KMS-11 (cell line): ENCODE data around the gene NPLOC4.

ENCODE experiments used
- H2AFZ ChIP-seq: fragments of 200-600 bp; sonication (generic); 2 replicates; pipeline ENCODE4 v1.6.1; 2016; ENCODE audit warnings: antibody characterized with exemption, mixed run types, low read depth
- H3K27ac ChIP-seq: fragments of 200-600 bp; sonication (generic); 2 replicates; pipeline ENCODE4 v1.6.1; 2016; ENCODE audit warnings: mild to moderate bottlenecking, mixed run types
- H3K27me3 ChIP-seq: fragments of 200-600 bp; sonication (generic); 2 replicates; pipeline ENCODE4 v1.6.1; 2017; ENCODE audit warnings: mild to moderate bottlenecking, low read depth, mixed run types, moderate library complexity; ENCODE audit not compliant: insufficient read depth
- H3K36me3 ChIP-seq: fragments of 200-600 bp; sonication (generic); 2 replicates; pipeline ENCODE4 v1.6.1; 2017; ENCODE audit warnings: mild to moderate bottlenecking, mixed run types; ENCODE audit not compliant: insufficient read depth
- H3K4me1 ChIP-seq: fragments of 200-600 bp; sonication (generic); 2 replicates; pipeline ENCODE4 v1.6.1; 2016; ENCODE audit warnings: mild to moderate bottlenecking, low read depth, mixed run types; ENCODE audit not compliant: poor library complexity, severe bottlenecking
- H3K4me2 ChIP-seq: fragments of 200-600 bp; sonication (generic); 2 replicates; pipeline ENCODE4 v1.7.0; 2016; ENCODE audit warnings: mild to moderate bottlenecking, mixed run types
- H3K4me3 ChIP-seq: fragments of 200-600 bp; sonication (generic); IDR thresholded peaks from 2 replicates; pipeline ENCODE4 v1.6.1; 2017; ENCODE audit warnings: low read depth, low read length, mixed read lengths; ENCODE audit not compliant: insufficient read depth
- H3K79me2 ChIP-seq: fragments of 200-600 bp; sonication (generic); 2 replicates; pipeline ENCODE4 v1.6.1; 2016; ENCODE audit warnings: low read depth, mixed run types; ENCODE audit not compliant: insufficient read depth
- H3K9ac ChIP-seq: fragments of 200-600 bp; sonication (generic); 2 replicates; pipeline ENCODE4 v1.6.1; 2016; ENCODE audit warnings: mild to moderate bottlenecking, mixed run types
- H4K20me1 ChIP-seq: fragments of 200-600 bp; sonication (generic); 2 replicates; pipeline ENCODE4 v1.6.1; 2016; ENCODE audit warnings: mild to moderate bottlenecking, mixed run types; ENCODE audit not compliant: insufficient read depth
- TF ChIP-seq, protein P1 (sequence below): fragments of 200-600 bp; sonication (generic); conservative IDR thresholded peaks from 2 replicates; pipeline ENCODE4 v1.6.1; 2017; ENCODE audit warnings: low read depth, mild to moderate bottlenecking, antibody characterized with exemption, low read length, moderate library complexity, mixed read lengths

Gene NPLOC4

DNA sequence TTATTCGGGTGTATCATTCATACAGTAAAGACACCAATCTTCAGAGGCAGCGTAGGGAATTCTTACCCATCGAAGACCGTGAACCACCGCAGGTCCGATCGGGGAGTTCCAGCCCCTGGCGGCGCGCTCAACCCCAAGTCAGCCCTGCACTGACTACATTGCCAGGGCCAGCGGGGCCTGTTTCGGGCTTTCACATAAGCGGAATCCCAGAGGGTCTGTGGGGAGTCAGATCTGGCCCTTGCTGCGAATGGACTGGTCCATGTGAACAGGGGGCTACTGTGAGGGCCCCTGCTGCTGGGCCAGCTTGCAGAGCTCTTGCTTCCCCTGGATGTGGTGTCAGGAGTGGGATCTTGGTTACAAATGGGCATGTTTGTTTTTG, 11.8 kb upstream of the NPLOC4 start:
- H3K27ac ChIP-seq = no peak overlapping the region
- no peak overlapping the region for H3K9ac ChIP-seq
- H3K4me3 ChIP-seq = no peak overlapping the region
- no peaks in the 10 kb centered on the region for H4K20me1 ChIP-seq
- TF ChIP-seq, protein P1, sequence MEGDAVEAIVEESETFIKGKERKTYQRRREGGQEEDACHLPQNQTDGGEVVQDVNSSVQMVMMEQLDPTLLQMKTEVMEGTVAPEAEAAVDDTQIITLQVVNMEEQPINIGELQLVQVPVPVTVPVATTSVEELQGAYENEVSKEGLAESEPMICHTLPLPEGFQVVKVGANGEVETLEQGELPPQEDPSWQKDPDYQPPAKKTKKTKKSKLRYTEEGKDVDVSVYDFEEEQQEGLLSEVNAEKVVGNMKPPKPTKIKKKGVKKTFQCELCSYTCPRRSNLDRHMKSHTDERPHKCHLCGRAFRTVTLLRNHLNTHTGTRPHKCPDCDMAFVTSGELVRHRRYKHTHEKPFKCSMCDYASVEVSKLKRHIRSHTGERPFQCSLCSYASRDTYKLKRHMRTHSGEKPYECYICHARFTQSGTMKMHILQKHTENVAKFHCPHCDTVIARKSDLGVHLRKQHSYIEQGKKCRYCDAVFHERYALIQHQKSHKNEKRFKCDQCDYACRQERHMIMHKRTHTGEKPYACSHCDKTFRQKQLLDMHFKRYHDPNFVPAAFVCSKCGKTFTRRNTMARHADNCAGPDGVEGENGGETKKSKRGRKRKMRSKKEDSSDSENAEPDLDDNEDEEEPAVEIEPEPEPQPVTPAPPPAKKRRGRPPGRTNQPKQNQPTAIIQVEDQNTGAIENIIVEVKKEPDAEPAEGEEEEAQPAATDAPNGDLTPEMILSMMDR = no peak
- H3K27me3 ChIP-seq = no peaks in the 10 kb centered on the region
- no peaks in the 10 kb centered on the region for H3K36me3 ChIP-seq
- H3K4me1 ChIP-seq = no peaks in the 10 kb centered on the region
- no peaks in the 10 kb centered on the region for H3K79me2 ChIP-seq
- no peak overlapping the region for H2AFZ ChIP-seq
- H3K4me2 ChIP-seq = no peak overlapping the region

DNA sequence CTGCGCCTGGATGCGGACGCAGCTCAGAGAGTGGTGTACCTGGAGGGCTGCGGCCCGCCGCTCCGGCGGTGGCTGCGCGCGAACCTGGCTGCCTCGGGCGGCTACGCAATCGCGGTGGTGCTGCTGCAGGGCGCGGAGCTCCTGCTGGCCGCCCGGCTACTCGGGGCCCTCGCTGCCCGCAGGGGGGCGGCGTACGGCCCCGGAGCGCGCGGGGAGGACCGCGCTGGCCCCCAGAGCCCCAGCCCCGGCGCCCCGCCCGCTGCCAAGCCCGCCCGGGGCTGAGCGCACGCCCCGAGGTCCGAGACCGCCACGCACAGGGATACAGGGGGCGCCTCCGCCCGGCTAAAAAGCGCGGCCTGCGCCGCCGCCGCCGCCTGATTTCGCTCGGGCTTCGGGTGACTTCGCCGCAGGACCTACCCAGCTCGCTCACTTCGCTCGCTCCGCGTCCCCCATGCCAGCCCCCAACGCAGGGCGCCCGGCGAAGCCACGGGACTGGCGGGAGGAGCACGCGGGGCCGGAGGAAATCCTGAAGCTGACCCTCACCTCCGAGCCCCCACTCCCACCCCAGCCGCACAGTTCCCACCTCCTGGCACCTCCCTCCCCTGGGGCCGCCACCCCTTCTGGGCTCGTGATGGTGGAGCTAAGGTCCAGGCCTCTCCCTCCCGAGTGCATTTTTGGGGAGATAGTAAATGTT, 11.2 kb upstream of the NPLOC4 start:
- no peak overlapping the region for H3K9ac ChIP-seq

DNA sequence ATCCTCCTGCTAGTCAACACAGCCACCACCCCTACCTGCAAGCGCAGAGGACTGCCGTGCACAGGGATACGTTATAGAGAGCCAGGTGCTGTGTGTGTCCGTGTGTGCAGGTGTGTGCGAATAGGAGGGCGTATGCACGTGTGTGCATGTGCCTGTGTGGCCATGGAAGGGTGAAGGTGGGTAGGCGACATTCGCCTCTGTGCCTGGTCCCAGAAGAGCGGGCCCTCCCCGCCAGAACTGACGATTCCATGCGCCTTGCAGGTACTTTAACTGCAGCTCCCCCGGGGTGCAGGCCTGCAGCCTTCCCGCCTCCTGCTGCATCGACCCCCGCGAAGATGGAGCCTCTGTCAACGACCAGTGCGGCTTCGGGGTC, 10.7 kb upstream of the NPLOC4 start:
- no peaks in the 10 kb centered on the region for H3K79me2 ChIP-seq
- TF ChIP-seq, protein P1 = no peak
- H3K4me1 ChIP-seq = no peaks in the 10 kb centered on the region
- H3K4me2 ChIP-seq = no peak overlapping the region
- no peak overlapping the region for H2AFZ ChIP-seq
- no peak overlapping the region for H3K4me3 ChIP-seq
- no peaks in the 10 kb centered on the region for H4K20me1 ChIP-seq
- no peaks in the 10 kb centered on the region for H3K27me3 ChIP-seq
- H3K9ac ChIP-seq = no peak overlapping the region
- no peak overlapping the region for H3K27ac ChIP-seq
- H3K36me3 ChIP-seq = no peaks in the 10 kb centered on the region

More for the DNA sequence above, 11.2 kb upstream of the NPLOC4 start:
- H4K20me1 ChIP-seq = no peaks in the 10 kb centered on the region
- no peaks in the 10 kb centered on the region for H3K27me3 ChIP-seq
- H3K79me2 ChIP-seq = no peaks in the 10 kb centered on the region
- H3K27ac ChIP-seq = no peak overlapping the region
- H3K4me2 ChIP-seq = no peak overlapping the region
- no peak overlapping the region for H3K4me3 ChIP-seq
- no peak overlapping the region for H2AFZ ChIP-seq
- TF ChIP-seq, protein P1 = no peak
- H3K36me3 ChIP-seq = no peaks in the 10 kb centered on the region
- no peaks in the 10 kb centered on the region for H3K4me1 ChIP-seq

DNA sequence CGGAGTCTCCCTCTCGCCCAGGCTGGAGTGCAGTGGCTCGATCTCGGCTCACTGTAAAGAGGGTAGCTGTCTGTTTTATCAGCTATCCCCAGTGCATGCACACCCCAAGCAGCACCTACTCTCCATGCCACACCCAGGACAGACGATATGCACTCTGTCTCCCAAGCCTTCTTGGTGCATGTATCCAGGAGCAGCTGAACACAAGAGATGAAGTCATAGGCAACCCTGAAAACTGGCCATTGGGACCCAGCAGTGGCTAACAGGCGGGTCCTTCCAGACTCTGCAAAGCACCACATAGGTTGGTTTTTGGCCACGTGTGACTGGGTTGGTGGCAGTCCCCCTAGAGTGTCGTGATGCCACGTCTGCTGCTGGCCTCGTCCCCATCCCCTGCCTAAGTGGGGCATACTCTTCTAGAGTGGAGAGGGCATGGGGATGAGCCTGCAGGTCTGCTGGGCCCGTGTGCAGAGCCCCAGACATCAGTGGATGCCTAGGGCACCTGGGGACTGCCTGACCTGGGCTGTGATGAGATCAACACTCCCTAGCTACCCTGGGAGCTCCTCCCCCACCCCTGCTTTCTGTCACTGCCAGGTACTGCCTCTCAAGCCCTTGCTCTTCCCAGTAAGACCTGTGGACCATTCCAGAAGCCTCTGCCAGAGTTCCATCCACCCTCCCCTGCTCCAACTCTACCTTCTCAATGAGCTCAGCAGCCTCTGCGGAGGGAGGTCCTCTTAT, 10.1 kb upstream of the NPLOC4 start:
- Histone ChIP-seq H3K9ac (no peak overlapping the region), H3K36me3 (no peaks in the 10 kb centered on the region), H3K27ac (no peak overlapping the region), H2AFZ (no peak overlapping the region), H3K79me2 (no peaks in the 10 kb centered on the region), H3K4me2 (no peak overlapping the region), H3K27me3 (no peaks in the 10 kb centered on the region), H3K4me3 (no peak overlapping the region), H3K4me1 (no peaks in the 10 kb centered on the region), H4K20me1 (no peaks in the 10 kb centered on the region)
- TF ChIP-seq, protein P1 = no peak
